Gastrocnemius medialis (tissue), 4 donors: ENCODE data around the gene IL4R. TPM values are rescaled to one million over a fixed set of nuclear protein-coding genes. Genes with fewer than 3 reads are reported as not detected.

Experiments used
- ATAC-seq, 2 donors: fragments of 150-250 bp; one replicate each; pipeline ENCODE4 v1.9.1; 2016
- DNase-seq, 2 donors: peaks; one replicate each; pipeline ENCODE4 v3.0.0-alpha.2; 2019
- H3K27ac ChIP-seq, 4 donors: fragments of 200-600 bp; sonication (generic); 1 replicate in 1 of 4; 2 replicates in 3 of 4; pipeline ENCODE4 v1.5.1; 2016 to 2018; ENCODE audit warnings: mild to moderate bottlenecking in 2 of 4, moderate library complexity in 1 of 4
- H3K27me3 ChIP-seq, 3 donors: fragments of 200-600 bp; sonication (generic) in 2 of 3; 1 replicate in 1 of 3; 2 replicates in 2 of 3; pipeline versions ENCODE4 v1.5.1 to v1.6.0; 2016 to 2019; ENCODE audit warnings: mild to moderate bottlenecking in 1 of 3, moderate library complexity in 1 of 3
- H3K36me3 ChIP-seq, 2 donors: fragments of 200-600 bp; sonication (generic) in 1 of 2; one replicate each; pipeline ENCODE4 v1.5.1; 2017 to 2018
- H3K4me1 ChIP-seq, 2 donors: fragments of 200-600 bp; sonication (generic) in 1 of 2; one replicate each; pipeline ENCODE4 v1.5.1; 2016 to 2017; ENCODE audit warnings: mild to moderate bottlenecking in 2 of 2
- H3K4me3 ChIP-seq, 4 donors: fragments of 200-600 bp; sonication (generic) in 3 of 4; 1 replicate in 1 of 4; 2 replicates in 3 of 4; pipeline ENCODE4 v1.5.1; 2016 to 2019; ENCODE audit warnings: mild to moderate bottlenecking in 2 of 4
- H3K9me3 ChIP-seq, 3 donors: fragments of 200-600 bp; sonication (generic) in 2 of 3; 1 replicate in 1 of 3; 2 replicates in 2 of 3; pipeline ENCODE4 v1.5.1; 2016 to 2019
- POLR2A ChIP-seq, 2 donors: fragments of 450-650 bp; IDR thresholded peaks; one replicate each; pipeline ENCODE4 v1.6.1; 2017; ENCODE audit warnings: antibody characterized with exemption in 2 of 2, mild to moderate bottlenecking in 2 of 2, moderate library complexity in 2 of 2
- in situ Hi-C, 4 donors: fragments of 200-750 bp; cut with MboI; loops; one replicate each; pipeline versions ENCODE4 v1.15.0 to v1.8.0; 2017; ENCODE audit warnings: low sequenced_read_pairs in 4 of 4
- intact Hi-C: fragments of 100-400 bp; cut with DNase I; formaldehyde crosslinking; loops from one replicate; pipeline ENCODE4 v1.15.1; 2023; ENCODE audit warnings: low total_unique reads
- total RNA-seq, 4 donors: library from RNA; depleted of rRNA; stranded (reverse); fragments of >200 nt; gene quantifications; one replicate each; pipeline versions ENCODE4 v1.1.0 to v1.2.3, GENCODE V29; 2016
- TF ChIP-seq, protein P1 (sequence below), 5 experiments: fragments of 450-650 bp in 3 of 5; fragments of 200-600 bp in 2 of 5; sonication (generic) in 2 of 5; IDR thresholded peaks in 4 of 5; conservative IDR thresholded peaks in 1 of 5; 1 replicate in 4 of 5; 2 replicates in 1 of 5; pipeline ENCODE4 v1.5.1; 2016 to 2019; ENCODE audit warnings: antibody characterized with exemption in 5 of 5, mild to moderate bottlenecking in 3 of 5, moderate library complexity in 3 of 5

IL4R gene
- total RNA-seq, 4 donors from 2014 or later: 4.5 to 7.4 (median 6.5) TPM

DNA sequence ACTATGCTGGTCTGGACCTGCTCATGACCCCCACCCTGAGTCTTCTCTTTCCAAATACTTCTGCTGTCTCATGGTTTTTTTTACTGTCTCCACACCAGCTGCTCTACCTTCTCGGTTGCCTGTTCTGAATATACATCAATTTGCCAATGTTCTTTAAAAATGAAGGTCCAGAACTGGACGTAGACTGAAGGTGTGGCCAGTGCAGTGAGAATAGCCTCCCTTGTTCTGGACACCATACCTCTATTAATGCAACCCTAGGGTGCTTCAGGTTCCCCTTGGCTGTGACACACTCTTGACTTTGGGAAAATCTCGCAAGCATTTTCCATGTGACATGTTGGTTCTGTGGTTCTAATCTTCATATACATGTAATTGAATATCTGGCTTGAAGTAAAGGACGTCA lies 72.9 kb downstream of the IL4R start:
- in situ Hi-C loops (no loop called here), intact Hi-C loops (no loop called here)
- DNase-seq (no peak), ATAC-seq (no peak)
- no peak overlapping the region for H3K27ac ChIP-seq
- H3K4me3 ChIP-seq: no peak overlapping the region
- H3K27me3 ChIP-seq: peaks cover 0 to 8% (median 0%) of the 10 kb centered on the region in 3 donors
- no peak for TF ChIP-seq POLR2A (IDR thresholded peaks at IDR 0.05)
- TF ChIP-seq, protein P1, sequence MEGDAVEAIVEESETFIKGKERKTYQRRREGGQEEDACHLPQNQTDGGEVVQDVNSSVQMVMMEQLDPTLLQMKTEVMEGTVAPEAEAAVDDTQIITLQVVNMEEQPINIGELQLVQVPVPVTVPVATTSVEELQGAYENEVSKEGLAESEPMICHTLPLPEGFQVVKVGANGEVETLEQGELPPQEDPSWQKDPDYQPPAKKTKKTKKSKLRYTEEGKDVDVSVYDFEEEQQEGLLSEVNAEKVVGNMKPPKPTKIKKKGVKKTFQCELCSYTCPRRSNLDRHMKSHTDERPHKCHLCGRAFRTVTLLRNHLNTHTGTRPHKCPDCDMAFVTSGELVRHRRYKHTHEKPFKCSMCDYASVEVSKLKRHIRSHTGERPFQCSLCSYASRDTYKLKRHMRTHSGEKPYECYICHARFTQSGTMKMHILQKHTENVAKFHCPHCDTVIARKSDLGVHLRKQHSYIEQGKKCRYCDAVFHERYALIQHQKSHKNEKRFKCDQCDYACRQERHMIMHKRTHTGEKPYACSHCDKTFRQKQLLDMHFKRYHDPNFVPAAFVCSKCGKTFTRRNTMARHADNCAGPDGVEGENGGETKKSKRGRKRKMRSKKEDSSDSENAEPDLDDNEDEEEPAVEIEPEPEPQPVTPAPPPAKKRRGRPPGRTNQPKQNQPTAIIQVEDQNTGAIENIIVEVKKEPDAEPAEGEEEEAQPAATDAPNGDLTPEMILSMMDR (IDR thresholded peaks at IDR 0.05 in 4 of 5, conservative IDR thresholded peaks at IDR 0.05 in 1 of 5): no peak
- no peaks in the 10 kb centered on the region for H3K4me1 ChIP-seq
- H3K9me3 ChIP-seq: peaks cover 0 to 2% (median 0%) of the 10 kb centered on the region in 3 donors
- H3K36me3 ChIP-seq: no peaks in the 10 kb centered on the region

DNA sequence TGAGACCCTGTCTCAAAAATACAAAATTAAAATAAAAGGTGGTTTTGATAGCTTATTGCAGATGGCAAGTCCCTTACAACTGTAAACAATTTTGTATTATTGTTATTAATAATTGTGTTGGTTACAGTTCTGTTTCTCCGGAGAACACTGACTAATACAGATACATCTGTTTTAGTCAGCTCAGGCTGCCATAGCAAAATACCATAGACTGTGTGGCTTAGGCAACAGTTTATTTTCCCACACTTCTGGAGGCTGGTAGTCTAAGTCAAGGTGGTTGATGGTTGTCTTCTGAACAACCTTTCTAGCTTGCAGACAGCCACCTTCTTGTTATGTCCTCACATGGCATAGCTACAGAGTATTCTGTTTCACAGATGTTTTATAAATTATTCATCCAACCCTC lies 74.0 kb downstream of the IL4R start:
- Histone ChIP-seq H3K27me3 (peaks cover 0 to 8% (median 0%) of the 10 kb centered on the region in 3 donors), H3K9me3 (peaks cover 0 to 4% (median 0%) of the 10 kb centered on the region in 3 donors), H3K27ac (no peak overlapping the region), H3K4me1 (no peaks in the 10 kb centered on the region), H3K4me3 (no peak overlapping the region), H3K36me3 (no peaks in the 10 kb centered on the region)
- ATAC-seq: no peak
- TF ChIP-seq, protein P1 (IDR thresholded peaks at IDR 0.05 in 4 of 5, conservative IDR thresholded peaks at IDR 0.05 in 1 of 5): no peak
- no peak for TF ChIP-seq POLR2A (IDR thresholded peaks at IDR 0.05)
- in situ Hi-C loops (no loop called here), intact Hi-C loops (no loop called here)
- no peak for DNase-seq

DNA sequence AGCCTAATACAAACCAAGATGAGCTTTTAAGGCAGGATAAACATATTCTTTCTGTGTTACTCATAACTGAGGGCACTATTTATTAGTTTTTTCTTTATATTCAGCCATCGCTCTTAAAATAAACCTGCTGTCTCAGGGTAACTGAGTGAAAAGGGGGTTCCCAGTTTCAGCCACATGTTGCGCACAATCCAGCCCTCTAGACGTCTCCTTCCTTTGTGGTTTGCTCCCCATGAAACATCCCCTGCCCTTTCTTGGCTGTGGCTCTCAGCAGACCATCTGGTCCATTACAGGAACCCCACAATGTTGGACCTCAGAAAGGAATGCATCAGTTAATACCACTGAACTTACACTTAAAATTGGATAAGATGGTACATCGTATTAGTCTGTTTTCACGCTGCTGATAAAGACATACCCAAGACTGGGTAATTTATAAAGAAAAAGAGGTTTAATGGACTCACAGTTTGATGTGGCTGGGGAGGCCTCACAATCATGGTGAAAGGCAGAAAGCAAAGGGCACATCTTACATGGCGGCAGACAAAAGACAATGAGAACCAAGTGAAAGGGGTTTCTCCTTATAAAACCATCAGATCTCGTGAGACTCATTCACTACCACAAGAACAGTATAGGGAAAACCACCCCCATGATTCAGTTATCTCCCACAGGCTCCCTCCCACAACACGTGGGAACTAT lies 75.6 kb downstream of the IL4R start:
- no peaks in the 10 kb centered on the region for H3K36me3 ChIP-seq
- H3K27me3 ChIP-seq: peaks cover 0 to 6% (median 0%) of the 10 kb centered on the region in 3 donors
- intact Hi-C loops (no loop called here), in situ Hi-C loops (no loop called here)
- H3K4me3 ChIP-seq: no peak overlapping the region
- DNase-seq: no peak
- ATAC-seq: no peak
- H3K4me1 ChIP-seq: no peaks in the 10 kb centered on the region
- H3K9me3 ChIP-seq: peaks cover 0 to 4% (median 2%) of the 10 kb centered on the region in 3 donors
- no peak overlapping the region for H3K27ac ChIP-seq
- no peak for TF ChIP-seq POLR2A (IDR thresholded peaks at IDR 0.05)
- TF ChIP-seq, protein P1 (IDR thresholded peaks at IDR 0.05 in 4 of 5, conservative IDR thresholded peaks at IDR 0.05 in 1 of 5): no peak

DNA sequence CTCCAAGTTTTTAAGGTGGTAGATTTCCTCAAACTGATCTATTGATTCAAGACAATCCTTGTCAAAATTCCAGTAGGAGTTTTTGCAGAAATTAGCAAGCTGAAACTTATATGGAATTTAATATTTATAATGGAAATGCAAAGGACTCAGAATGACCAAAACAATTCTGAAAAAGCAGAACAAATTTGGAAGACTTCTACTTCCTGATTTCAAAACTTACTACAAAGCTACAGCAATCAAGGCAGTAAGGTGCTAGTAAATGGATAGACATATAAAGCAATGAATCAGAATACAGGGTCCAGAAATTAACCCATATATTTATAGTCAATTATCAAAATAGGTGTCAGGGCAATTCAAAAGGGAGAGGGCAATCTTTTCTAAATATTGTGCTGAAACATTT lies 76.4 kb downstream of the IL4R start:
- H3K4me1 ChIP-seq: no peaks in the 10 kb centered on the region
- H3K27me3 ChIP-seq: no peaks in the 10 kb centered on the region
- H3K9me3 ChIP-seq: peaks cover 0 to 4% (median 2%) of the 10 kb centered on the region in 3 donors
- intact Hi-C loops (no loop called here), in situ Hi-C loops (no loop called here)
- DNase-seq (no peak), ATAC-seq (no peak)
- no peak for TF ChIP-seq POLR2A (IDR thresholded peaks at IDR 0.05)
- TF ChIP-seq, protein P1 (IDR thresholded peaks at IDR 0.05 in 4 of 5, conservative IDR thresholded peaks at IDR 0.05 in 1 of 5): no peak
- no peak overlapping the region for H3K27ac ChIP-seq
- no peaks in the 10 kb centered on the region for H3K36me3 ChIP-seq
- H3K4me3 ChIP-seq: no peak overlapping the region
